H1 (cell line): ENCODE measurements around the gene FLT4. TPM values are rescaled to one million over a fixed set of nuclear protein-coding genes. Genes with fewer than 3 reads are reported as not detected.

Experiments
- CTCF ChIA-PET: fragments of 300-600 bp; sonication (Branson Sonifier 250); formaldehyde crosslinking; loops from one replicate; lab custom pipeline; 2021; ENCODE audit not compliant: partially characterized antibody; lab: Charles Lee
- POLR2A ChIA-PET: fragments of 300-600 bp; sonication (Branson Sonifier 250); formaldehyde crosslinking; loops from one replicate; lab custom pipeline; 2021; ENCODE audit warnings: inconsistent platforms; ENCODE audit not compliant: partially characterized antibody; lab: Charles Lee
- DNase-seq, 2 experiments: peaks; one replicate each; pipeline versions ENCODE4 v3.0.0 to v3.0.0-alpha.2; 2010 to 2022; ENCODE audit warnings: low spot score in 2 of 2, low read depth in 1 of 2, mixed read lengths in 1 of 2
- FAIRE-seq: peaks from 2 replicates; lab custom pipeline; 2011; peaks lifted over from hg19 to GRCh38; lab: Jason Lieb, UNC
- H2AFZ ChIP-seq: 2 replicates; pipeline ENCODE4 v1.8.1; 2012; ENCODE audit warnings: low read length, inconsistent platforms
- H2AK5ac ChIP-seq: 2 replicates; pipeline ENCODE4 v1.6.1; 2013; ENCODE audit warnings: low read depth, low read length
- H2BK120ac ChIP-seq: replicated peaks from 2 replicates; pipeline ENCODE3; 2013; ENCODE audit warnings: low read depth, low read length, inconsistent platforms
- H2BK12ac ChIP-seq: 2 replicates; pipeline ENCODE4 v1.6.1; 2013; ENCODE audit warnings: low read depth, low read length
- H2BK15ac ChIP-seq: 2 replicates; pipeline ENCODE4 v1.6.1; 2013; ENCODE audit warnings: low read length
- H2BK20ac ChIP-seq: 2 replicates; pipeline ENCODE4 v1.6.1; 2013; ENCODE audit warnings: low read length
- H2BK5ac ChIP-seq: 2 replicates; pipeline ENCODE4 v1.6.1; 2013; ENCODE audit warnings: low read depth, low read length
- H3K14ac ChIP-seq: 2 replicates; pipeline ENCODE4 v1.6.1; 2013; ENCODE audit warnings: inconsistent platforms; ENCODE audit not compliant: insufficient read length
- H3K18ac ChIP-seq: 2 replicates; pipeline ENCODE4 v1.6.1; 2013; ENCODE audit warnings: low read length; ENCODE audit errors: extremely low read depth
- H3K23ac ChIP-seq: 2 replicates; pipeline ENCODE4 v1.6.1; 2013; ENCODE audit warnings: inconsistent platforms; ENCODE audit not compliant: insufficient read length
- H3K23me2 ChIP-seq: 2 replicates; pipeline ENCODE4 v1.6.1; 2013; ENCODE audit warnings: low read depth, low read length
- H3K27ac ChIP-seq: 2 replicates; pipeline ENCODE4 v1.6.1; 2011; ENCODE audit warnings: low read depth, low read length, inconsistent platforms
- H3K27me3 ChIP-seq, 4 experiments: replicated peaks in 1 of 4; 1 replicate in 1 of 4; 2 replicates in 3 of 4; pipeline versions ENCODE4 v1.6.1 to v1.8.1; 2011 to 2013; ENCODE audit warnings: low read length in 3 of 4, mild to moderate bottlenecking in 3 of 4, inconsistent platforms in 2 of 4, mixed read lengths in 2 of 4, moderate library complexity in 1 of 4; ENCODE audit not compliant: control insufficient read depth in 3 of 4, insufficient read depth in 3 of 4; ENCODE audit errors: extremely low read depth in 1 of 4
- H3K36me3 ChIP-seq, 4 experiments: 2 replicates each; pipeline versions ENCODE4 v1.6.1 to v1.8.1; 2011 to 2013; ENCODE audit warnings: mild to moderate bottlenecking in 4 of 4, low read length in 3 of 4, moderate library complexity in 2 of 4, control low read depth in 1 of 4, inconsistent platforms in 1 of 4; ENCODE audit not compliant: insufficient read depth in 4 of 4, control insufficient read depth in 2 of 4
- H3K4ac ChIP-seq: replicated peaks from 2 replicates; pipeline ENCODE3; 2013; ENCODE audit warnings: low read length, low read depth, mixed read lengths, inconsistent platforms; ENCODE audit not compliant: insufficient read length
- H3K4me1 ChIP-seq, 4 experiments: replicated peaks in 1 of 4; 1 replicate in 1 of 4; 2 replicates in 3 of 4; pipeline versions ENCODE4 v1.6.1 to v1.8.1; 2011 to 2013; ENCODE audit warnings: low read length in 3 of 4, inconsistent platforms in 2 of 4, mixed read lengths in 1 of 4; ENCODE audit not compliant: insufficient read depth in 4 of 4, control insufficient read depth in 3 of 4
- H3K4me2 ChIP-seq, 2 experiments: 2 replicates each; pipeline versions ENCODE4 v1.6.1 to v1.8.1; 2011 to 2013; ENCODE audit warnings: low read depth in 2 of 2, low read length in 2 of 2, control low read depth in 1 of 2, inconsistent platforms in 1 of 2, mild to moderate bottlenecking in 1 of 2; ENCODE audit not compliant: insufficient read depth in 1 of 2
- H3K4me3 ChIP-seq, 4 experiments: fragments of 200-600, 300-600 bp in 1 of 4; sonication (generic), shearing (Covaris generic), sonication (Bioruptor Twin) in 1 of 4; 2 replicates each; pipeline versions ENCODE4 v1.5.1 to v1.8.1; 2011 to 2016; ENCODE audit warnings: low read length in 4 of 4, low read depth in 3 of 4, control low read depth in 2 of 4, inconsistent platforms in 2 of 4, mild to moderate bottlenecking in 2 of 4, mixed read lengths in 1 of 4, moderate library complexity in 1 of 4; ENCODE audit not compliant: insufficient read depth in 2 of 4; ENCODE audit errors: extremely low read depth in 1 of 4
- H3K56ac ChIP-seq: replicated peaks from 2 replicates; pipeline ENCODE3; 2013; ENCODE audit warnings: low read depth, mild to moderate bottlenecking, mixed read lengths, low read length, inconsistent platforms; ENCODE audit not compliant: insufficient read length
- H3K79me1 ChIP-seq: 2 replicates; pipeline ENCODE4 v1.6.1; 2013; ENCODE audit warnings: low read depth, low read length, control low read depth
- H3K79me2 ChIP-seq, 2 experiments: 2 replicates each; pipeline versions ENCODE4 v1.6.1 to v1.8.1; 2012 to 2013; ENCODE audit warnings: low read length in 2 of 2, mild to moderate bottlenecking in 2 of 2, inconsistent platforms in 1 of 2; ENCODE audit not compliant: insufficient read depth in 2 of 2, control insufficient read depth in 1 of 2
- H3K9ac ChIP-seq, 4 experiments: replicated peaks in 1 of 4; 1 replicate in 1 of 4; 2 replicates in 3 of 4; pipeline versions ENCODE4 v1.6.1 to v1.8.1; 2011 to 2013; ENCODE audit warnings: low read depth in 3 of 4, low read length in 3 of 4, control low read depth in 2 of 4, mild to moderate bottlenecking in 2 of 4, moderate library complexity in 2 of 4, inconsistent platforms in 1 of 4; ENCODE audit errors: extremely low read depth in 1 of 4
- H3K9me3 ChIP-seq, 2 experiments: 2 replicates each; pipeline versions ENCODE4 v1.6.1 to v1.8.1; 2012 to 2013; ENCODE audit warnings: mild to moderate bottlenecking in 2 of 2, moderate library complexity in 2 of 2, control low read depth in 1 of 2, inconsistent platforms in 1 of 2, low read depth in 1 of 2, low read length in 1 of 2, mixed read lengths in 1 of 2; ENCODE audit not compliant: insufficient read depth in 2 of 2
- H4K20me1 ChIP-seq, 2 experiments: replicated peaks in 1 of 2; 2 replicates each; pipeline versions ENCODE3 to v1.8.1; 2011 to 2013; ENCODE audit warnings: inconsistent platforms in 2 of 2, low read length in 2 of 2, mild to moderate bottlenecking in 1 of 2; ENCODE audit not compliant: insufficient read depth in 2 of 2, control insufficient read depth in 1 of 2
- H4K5ac ChIP-seq: 2 replicates; pipeline ENCODE4 v1.6.1; 2013; ENCODE audit warnings: low read length, low read depth, mixed read lengths, inconsistent platforms; ENCODE audit not compliant: insufficient read length
- H4K8ac ChIP-seq: 2 replicates; pipeline ENCODE4 v1.8.0; 2013; ENCODE audit warnings: mild to moderate bottlenecking, moderate library complexity, low read length, inconsistent platforms; ENCODE audit not compliant: insufficient read depth; ENCODE audit errors: extremely low read depth
- H4K91ac ChIP-seq: replicated peaks from 2 replicates; pipeline ENCODE3; 2013; ENCODE audit warnings: low read length, mixed read lengths, inconsistent platforms; ENCODE audit not compliant: insufficient read length
- E2F6 ChIP-seq: IDR thresholded peaks from 2 replicates; pipeline ENCODE4 v1.6.1; 2012; ENCODE audit warnings: inconsistent platforms
- WGBS, 2 experiments: shearing (Covaris generic) in 1 of 2; methylation state at CpG; one replicate each; pipeline versions ENCODE4 v1.1.6 to v1.1.7; 2013 to 2015; ENCODE audit warnings: low lambda C conversion rate in 2 of 2, mixed read lengths in 2 of 2, inconsistent platforms in 1 of 2, low coverage in 1 of 2, missing lambda C conversion rate in 1 of 2; ENCODE audit not compliant: insufficient replicate concordance in 2 of 2, insufficient coverage in 1 of 2, insufficient read length in 1 of 2; ENCODE audit errors: extremely low coverage in 1 of 2, missing lambda C conversion rate in 1 of 2; 5-methylcytosine and 5-hydroxymethylcytosine counted together
- polyA plus RNA-seq, 7 experiments: library from polyadenylated mRNA; depleted of rRNA in 3 of 7; stranded (reverse) in 5 of 7; unstranded in 2 of 7; fragments of >200 nt in 5 of 7; fragments of 200-250 nt in 2 of 7; gene quantifications; 1 replicate in 5 of 7; 2 replicates in 1 of 7; 4 replicates in 1 of 7; pipeline versions ENCODE4 v1.2.1 to v1.2.3, GENCODE V29; 2011 to 2013; ENCODE audit warnings: missing spikeins in 2 of 7, mixed read lengths in 2 of 7
- total RNA-seq: library from RNA; stranded (reverse); fragmentation: NEBNext Ultra II Directional; extraction: Animal tissue kit (Norgen Biotek cat#: 25700); gene quantifications from 2 replicates; pipeline ENCODE4 v1.2.1, GENCODE V29; 2021

FLT4 gene
- total and polyA plus RNA-seq, 2 of the 8 experiments (the other 6 are each of a cell fraction or from before 2014, with no cell fraction given), result 6.5 to 7.7 TPM

GRCh38 chr5:180641566-180641900, 7.9 kb downstream of the FLT4 start:
- H2AK5ac ChIP-seq, result no peak overlapping the region
- ChIA-PET POLR2A (no interaction called here), CTCF (interaction anchor here (1.2 to 3.9 kb wide), 3 partner anchors 11 to 38 kb away, joined by 3 to 22 read pairs (median 4); no protein-coding TSS in a partner anchor)
- no peak overlapping the region for H3K4me3 ChIP-seq
- H3K14ac ChIP-seq, result no peak overlapping the region
- no peak overlapping the region for H3K4me2 ChIP-seq
- H4K8ac ChIP-seq, result no peak overlapping the region; the same call in 1 of the 2 replicates
- H3K9ac ChIP-seq, result no peak overlapping the region
- peaks cover 0 to 4% of the 10 kb centered on the region in 2 experiments for H4K20me1 ChIP-seq
- no peak overlapping the region for H2BK15ac ChIP-seq
- no peak overlapping the region for H3K18ac ChIP-seq
- no peak overlapping the region for H3K27ac ChIP-seq
- H3K79me2 ChIP-seq, result no peaks in the 10 kb centered on the region
- no peak overlapping the region for H2BK120ac ChIP-seq
- FAIRE-seq (no peak), DNase-seq (peak in 1 of 2 experiments; percentile 24)
- H3K4me1 ChIP-seq, result no peaks in the 10 kb centered on the region
- H3K79me1 ChIP-seq, result no peaks in the 10 kb centered on the region
- no peak overlapping the region for H2BK12ac ChIP-seq
- peaks cover 3% of the 10 kb centered on the region; the same call in 1 of the 2 replicates for H3K23me2 ChIP-seq
- H3K27me3 ChIP-seq, result no peaks in the 10 kb centered on the region
- no peak overlapping the region for H3K4ac ChIP-seq
- no peak overlapping the region for H3K23ac ChIP-seq
- H2AFZ ChIP-seq, result no peak overlapping the region
- no peak overlapping the region for H4K5ac ChIP-seq
- no peaks in the 10 kb centered on the region for H3K36me3 ChIP-seq
- H4K91ac ChIP-seq, result no peak overlapping the region
- TF ChIP-seq E2F6, result no peak
- no peak overlapping the region for H3K56ac ChIP-seq
- H2BK20ac ChIP-seq, result no peak overlapping the region
- H2BK5ac ChIP-seq, result no peak overlapping the region
- no peaks in the 10 kb centered on the region for H3K9me3 ChIP-seq
- WGBS, 2 experiments, result 85% methylated on average over 6 of the region's 6 CpGs; no CpG with 5 or more reads in 1 of the 2 experiments
